Activated T-helper 9 cell treated with anti-CD3 and anti-CD28 coated beads, Interleukin-2, amount 50 U/mL, for 16 hours (primary cell): ENCODE measurements around the gene SIRT2.
A peak's percentile ranks its signal among the peaks of the same experiment; 100 is the strongest.
"Not testable (repeated sequence)": the region's sequence is repeated elsewhere in the genome, so short reads cannot be mapped to it uniquely, and the experiment has no call there.

Experiments used
- DNase-seq: peaks from one replicate; pipeline ENCODE4 v3.0.0-alpha.2; 2020; ENCODE audit warnings: low read depth

The SIRT2 gene

GRCh38 chr19:38894968-38895367 lies 4.5 kb downstream of the SIRT2 start:
- no peak for DNase-seq

GRCh38 chr19:38893341-38893771 lies 6.1 kb downstream of the SIRT2 start:
- no peak for DNase-seq

GRCh38 chr19:38892841-38893240 lies 6.6 kb downstream of the SIRT2 start:
- DNase-seq, result no peak

- DNase-seq, result no peak
Measured at GRCh38 chr19:38891771-38892170, 7.6 kb downstream of the SIRT2 start.

- DNase-seq, result no peak
Measured at GRCh38 chr19:38890686-38891085, 8.7 kb downstream of the SIRT2 start.

GRCh38 chr19:38889803-38890202 lies 9.6 kb downstream of the SIRT2 start:
- no peak for DNase-seq

GRCh38 chr19:38888876-38889275 lies 10.5 kb downstream of the SIRT2 start:
- DNase-seq, result no peak

GRCh38 chr19:38884691-38885090 lies 14.7 kb downstream of the SIRT2 start:
- not testable (repeated sequence) for DNase-seq

GRCh38 chr19:38883286-38883685 lies 16.1 kb downstream of the SIRT2 start:
- no peak for DNase-seq

- no peak for DNase-seq
Measured at GRCh38 chr19:38880882-38881609, 18.4 kb downstream of the SIRT2 start.

- DNase-seq, result no peak
Measured at GRCh38 chr19:38880076-38880881, 19.1 kb downstream of the SIRT2 start.

GRCh38 chr19:38879400-38879751 lies 20.0 kb downstream of the SIRT2 start:
- DNase-seq, result no peak

GRCh38 chr19:38878575-38879399 lies 20.6 kb downstream of the SIRT2 start:
- DNase-seq, result no peak

- peak; percentile 57 for DNase-seq
Measured at GRCh38 chr19:38877781-38878574, 21.4 kb downstream of the SIRT2 start, which contains the start of gene RINL. TSS of gene RINL (minus strand) at chr19:38878275. CDS start at chr19:38876742, 1,533 bp downstream.

GRCh38 chr19:38875656-38876395 lies 23.6 kb downstream of the SIRT2 start:
- DNase-seq, result no peak

GRCh38 chr19:38873400-38873799 lies 26.0 kb downstream of the SIRT2 start:
- not testable (repeated sequence) for DNase-seq

- DNase-seq, result no peak
Measured at GRCh38 chr19:38870612-38871011, 28.8 kb downstream of the SIRT2 start.

- DNase-seq, result peak; percentile 90
Measured at GRCh38 chr19:38869836-38870607, 29.4 kb downstream of the SIRT2 start.

- DNase-seq, result no peak
Measured at GRCh38 chr19:38869160-38869835, 30.1 kb downstream of the SIRT2 start.
